Sigmoid colon (tissue), 7 donors: ENCODE measurements around the gene NUP62CL. TPM values are rescaled to one million over a fixed set of nuclear protein-coding genes. Genes with fewer than 3 reads are reported as not detected.
A peak's percentile ranks its signal among the peaks of the same experiment; 100 is the strongest.

ENCODE experiments used
- DNase-seq: peaks from one replicate; pipeline ENCODE4 v3.0.0-alpha.2; 2019
- H3K27ac ChIP-seq, 4 donors: fragments of 200-600 bp; sonication (generic); one replicate each; pipeline ENCODE4 v1.5.1; 2016 to 2019; ENCODE audit warnings: mild to moderate bottlenecking in 1 of 4
- H3K27me3 ChIP-seq, 3 donors: fragments of 200-600 bp; sonication (generic); one replicate each; pipeline ENCODE4 v1.5.1; 2019; ENCODE audit warnings: mild to moderate bottlenecking in 1 of 3
- H3K36me3 ChIP-seq, 4 donors: fragments of 200-600 bp; sonication (generic); one replicate each; pipeline ENCODE4 v1.5.1; 2016 to 2019
- H3K4me1 ChIP-seq, 4 donors: fragments of 200-600 bp; sonication (generic); one replicate each; pipeline ENCODE4 v1.5.1; 2017 to 2019
- H3K4me3 ChIP-seq, 4 donors: fragments of 200-600 bp; sonication (generic); one replicate each; pipeline ENCODE4 v1.5.1; 2017 to 2019; ENCODE audit warnings: mild to moderate bottlenecking in 2 of 4, moderate library complexity in 1 of 4
- H3K9me3 ChIP-seq, 4 donors: fragments of 200-600 bp in 3 of 4; sonication (generic) in 3 of 4; one replicate each; pipeline versions ENCODE4 v1.5.1 to v1.6.1; 2013 to 2019
- CTCF ChIP-seq, 4 experiments: fragments of 450-650 bp in 3 of 4; fragments of 200-600 bp in 1 of 4; IDR thresholded peaks; one replicate each; pipeline ENCODE4 v1.5.1; 2016 to 2019; ENCODE audit warnings: antibody characterized with exemption in 4 of 4, mild to moderate bottlenecking in 3 of 4, moderate library complexity in 2 of 4
- EP300 ChIP-seq, 4 donors: sonication (generic); formaldehyde crosslinking; IDR thresholded peaks; one replicate each; pipeline ENCODE4 v1.6.1; 2017; ENCODE audit warnings: antibody characterized with exemption in 4 of 4
- POLR2A ChIP-seq, 2 donors: fragments of 450-650 bp; IDR thresholded peaks; one replicate each; pipeline ENCODE4 v1.6.1; 2016; ENCODE audit warnings: antibody characterized with exemption in 2 of 2, mild to moderate bottlenecking in 2 of 2, moderate library complexity in 2 of 2
- POLR2AphosphoS5 ChIP-seq, 4 donors: sonication (generic); formaldehyde crosslinking; IDR thresholded peaks; one replicate each; pipeline ENCODE4 v1.6.1; 2017; ENCODE audit warnings: antibody characterized with exemption in 4 of 4
- WGBS, 2 donors: extraction: QIAGEN DNeasy Blood & Tissue Kit; methylation state at CpG; one replicate each; pipeline ENCODE4 v1.1.7; 2013; 5-methylcytosine and 5-hydroxymethylcytosine counted together
- intact Hi-C: fragments of 100-400 bp; cut with DNase I; formaldehyde crosslinking; loops from one replicate; pipeline ENCODE4 v1.15.1; 2023
- polyA plus RNA-seq, 3 donors: library from polyadenylated mRNA; stranded (reverse); fragments of 200-250 nt; gene quantifications; one replicate each; pipeline ENCODE4 v1.2.3, GENCODE V29; 2013
- total RNA-seq, 4 donors: library from RNA; depleted of rRNA; stranded (reverse); fragments of >200 nt; gene quantifications; one replicate each; pipeline ENCODE4 v1.1.0, GENCODE V29; 2016
- donor health status: healthy with polysubstance abuse.
- donor health status: Bipolar disorder and iron deficiency.
- donor health status: healthy.

NUP62CL gene
- total and polyA plus RNA-seq, 7 donors, result 0.71 to 3.6 (median 2.8) TPM; not detected in 3

- intact Hi-C loops, result no loop called here
- H3K4me3 ChIP-seq, result no peak overlapping the region
- no peak for DNase-seq
- no peak for TF ChIP-seq EP300 (IDR thresholded peaks at IDR 0.05)
- TF ChIP-seq POLR2A (IDR thresholded peaks at IDR 0.05), result no peak
- no peak for TF ChIP-seq POLR2AphosphoS5 (IDR thresholded peaks at IDR 0.05)
- no peak for TF ChIP-seq CTCF (IDR thresholded peaks at IDR 0.05)
- H3K36me3 ChIP-seq, result no peaks in the 10 kb centered on the region
- H3K27ac ChIP-seq, result no peak overlapping the region
- H3K27me3 ChIP-seq, result no peaks in the 10 kb centered on the region
- no peaks in the 10 kb centered on the region for H3K9me3 ChIP-seq
- WGBS, 2 donors, result 59 to 84% methylated on average over 1 of the region's 1 CpG
- H3K4me1 ChIP-seq, result no peaks in the 10 kb centered on the region
Observed at GRCh38 chrX:107213477-107213876, 7.2 kb upstream of the NUP62CL start.

GRCh38 chrX:107207943-107208342, 1.7 kb upstream of the NUP62CL start:
- Histone ChIP-seq H3K4me3 (no peak overlapping the region), H3K4me1 (no peaks in the 10 kb centered on the region), H3K9me3 (no peaks in the 10 kb centered on the region), H3K27ac (no peak overlapping the region), H3K36me3 (no peaks in the 10 kb centered on the region), H3K27me3 (peaks cover 0 to 3% (median 0%) of the 10 kb centered on the region in 3 donors)
- TF ChIP-seq EP300 (IDR thresholded peaks at IDR 0.05) (no peak), CTCF (IDR thresholded peaks at IDR 0.05) (no peak), POLR2AphosphoS5 (IDR thresholded peaks at IDR 0.05) (no peak), POLR2A (IDR thresholded peaks at IDR 0.05) (no peak)
- intact Hi-C loops, result no loop called here
- 95 to 96% methylated on average over 9 of the region's 9 CpGs for WGBS, 2 donors
- DNase-seq, result no peak

- TF ChIP-seq POLR2A (IDR thresholded peaks at IDR 0.05) (no peak), POLR2AphosphoS5 (IDR thresholded peaks at IDR 0.05) (no peak), CTCF (IDR thresholded peaks at IDR 0.05) (no peak), EP300 (IDR thresholded peaks at IDR 0.05) (no peak)
- no peak for DNase-seq
- H3K27ac ChIP-seq, result no peak overlapping the region
- no peaks in the 10 kb centered on the region for H3K9me3 ChIP-seq
- intact Hi-C loops, result no loop called here
- H3K4me3 ChIP-seq, result no peak overlapping the region
- WGBS, 2 donors, result 94 to 95% methylated on average over 7 of the region's 7 CpGs
- H3K4me1 ChIP-seq, result no peaks in the 10 kb centered on the region
- peaks cover 0 to 3% (median 0%) of the 10 kb centered on the region in 3 donors for H3K27me3 ChIP-seq
- no peaks in the 10 kb centered on the region for H3K36me3 ChIP-seq
Observed at GRCh38 chrX:107207089-107207488, 856 bp upstream of the NUP62CL start.

- peak overlapping the region in 2 of 4 donors; percentile 45 for H3K4me3 ChIP-seq
Observed at GRCh38 chrX:107206697-107207065, 448 bp upstream of the NUP62CL start.

More at GRCh38 chrX:107206697-107207065, 448 bp upstream of the NUP62CL start:
- H3K27me3 ChIP-seq, result peaks cover 0 to 3% (median 0%) of the 10 kb centered on the region in 3 donors
- WGBS, 2 donors, result 54 to 59% methylated on average over 9 of the region's 9 CpGs
- TF ChIP-seq POLR2A (IDR thresholded peaks at IDR 0.05), result no peak
- TF ChIP-seq POLR2AphosphoS5 (IDR thresholded peaks at IDR 0.05), result no peak
- TF ChIP-seq EP300 (IDR thresholded peaks at IDR 0.05), result no peak
- TF ChIP-seq CTCF (IDR thresholded peaks at IDR 0.05), result no peak
- intact Hi-C loops, result no loop called here
- no peak for DNase-seq
- H3K9me3 ChIP-seq, result no peaks in the 10 kb centered on the region
- H3K4me1 ChIP-seq, result no peaks in the 10 kb centered on the region
- H3K27ac ChIP-seq, result no peak overlapping the region
- H3K36me3 ChIP-seq, result no peaks in the 10 kb centered on the region
